G401 (cell line): ENCODE data around the gene NOCT. TPM values are rescaled to one million over a fixed set of nuclear protein-coding genes. Genes with fewer than 3 reads are reported as not detected.
"Not testable (repeated sequence)": the region's sequence is repeated elsewhere in the genome, so short reads cannot be mapped to it uniquely, and the experiment has no call there.

Source experiments
- DNase-seq: peaks from one replicate; pipeline ENCODE4 v3.0.0-alpha.2; 2015; ENCODE audit warnings: low spot score
- in situ Hi-C: cut with HindIII; loops from 2 replicates; pipeline ENCODE4 v1.10.0; 2016; ENCODE audit warnings: low sequenced_read_pairs, mixed read lengths
- total RNA-seq: library from RNA; depleted of rRNA; stranded (reverse); fragments of >200 nt; shearing (Covaris generic); gene quantifications from 2 replicates; pipeline ENCODE4 v1.2.3, GENCODE V29; 2014

Gene NOCT
- total RNA-seq, 1 experiment from 2014 or later: 24.3 TPM

DNA sequence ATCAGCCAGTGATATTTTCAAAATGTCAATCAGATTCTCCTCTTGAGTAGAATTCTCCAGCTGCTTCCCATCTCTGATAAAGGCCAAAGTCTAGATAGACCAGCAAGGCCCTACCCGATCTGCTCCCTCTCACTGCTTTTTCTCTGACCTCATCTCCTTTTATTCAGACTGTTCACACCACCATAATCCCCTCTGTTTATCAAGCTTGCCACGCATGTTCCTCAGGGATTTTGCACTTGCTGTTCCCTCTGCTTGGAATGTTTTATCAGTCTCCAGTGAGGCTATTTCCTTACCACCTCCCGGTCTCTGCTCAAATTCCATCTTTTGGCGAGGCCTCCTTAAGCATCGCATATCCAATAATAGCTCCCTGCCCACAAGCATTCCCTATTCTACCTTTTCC is 20.1 kb downstream of the NOCT start:
- in situ Hi-C loops: no loop called here
- DNase-seq: no peak

- in situ Hi-C loops: no loop called here
- DNase-seq: no peak
Measured at GRCh38 chr4:139036885-139037284, 21.3 kb downstream of the NOCT start.

- DNase-seq: no peak
- in situ Hi-C loops: no loop called here
Measured at GRCh38 chr4:139038874-139039443, 23.4 kb downstream of the NOCT start.

DNA sequence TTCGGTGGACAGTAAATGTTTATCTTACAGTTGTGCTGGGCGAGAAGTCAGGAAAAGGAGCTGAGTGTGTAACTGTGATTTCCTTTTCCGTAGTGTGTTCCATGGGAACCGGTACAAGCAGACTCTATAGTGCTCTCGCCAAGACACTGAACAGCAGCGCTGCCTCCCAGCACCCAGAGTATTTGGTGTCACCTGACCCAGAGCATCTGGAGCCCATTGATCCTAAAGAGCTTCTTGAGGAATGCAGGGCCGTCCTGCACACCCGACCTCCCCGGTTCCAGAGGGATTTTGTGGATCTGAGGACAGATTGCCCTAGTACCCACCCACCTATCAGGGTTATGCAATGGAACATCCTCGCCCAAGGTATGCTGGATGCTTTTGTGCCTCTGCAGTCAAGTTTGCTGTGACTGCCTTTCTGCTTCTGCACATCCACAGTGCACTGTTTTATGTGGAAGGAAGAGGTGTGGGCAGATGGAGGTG is 27.4 kb downstream of the NOCT start:
- in situ Hi-C loops: no loop called here
- DNase-seq: no peak

- DNase-seq: no peak
- in situ Hi-C loops: no loop called here
Measured at GRCh38 chr4:139044291-139044690, 28.7 kb downstream of the NOCT start.

- DNase-seq: no peak
- in situ Hi-C loops: no loop called here
Measured at GRCh38 chr4:139048026-139048425, 32.4 kb downstream of the NOCT start.

- no peak for DNase-seq
- in situ Hi-C loops: no loop called here
Measured at GRCh38 chr4:139050446-139050845, 34.9 kb downstream of the NOCT start.

- no peak for DNase-seq
- in situ Hi-C loops: no loop called here
Measured at GRCh38 chr4:139053909-139054308, 38.3 kb downstream of the NOCT start.

DNA sequence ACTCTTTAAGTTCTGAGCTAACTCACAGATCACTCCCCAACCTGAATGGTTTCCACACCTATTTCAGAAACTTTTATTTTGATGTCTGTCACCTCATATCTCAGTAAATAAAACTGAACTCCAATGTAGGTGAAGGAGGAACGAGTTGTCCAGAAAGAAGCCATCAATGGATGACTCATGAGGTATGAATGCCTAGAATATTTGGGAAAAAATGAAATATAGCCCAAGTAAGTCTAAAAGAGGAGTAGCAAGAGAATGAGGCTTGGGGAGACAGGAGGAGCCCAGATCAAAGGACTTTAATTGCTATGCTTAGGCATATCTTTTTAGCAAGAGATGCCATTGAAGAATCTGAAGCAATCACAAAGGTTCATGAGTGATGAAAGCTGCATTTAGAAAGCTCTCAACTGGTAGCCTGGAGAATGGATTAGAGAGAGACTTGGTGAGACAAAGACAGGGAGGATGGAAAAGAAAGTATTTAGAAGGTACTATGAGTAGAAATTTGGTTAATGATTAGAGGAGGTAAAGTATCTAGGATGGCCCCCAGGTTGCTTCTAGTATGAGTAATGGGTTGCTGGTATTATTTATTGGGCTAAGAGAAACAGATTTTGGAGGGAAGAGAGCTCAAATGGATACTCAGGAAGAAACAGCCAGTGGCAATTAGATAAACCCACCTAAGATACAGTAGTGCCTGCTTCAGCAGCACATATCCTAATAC is 39.4 kb downstream of the NOCT start:
- DNase-seq: no peak
- in situ Hi-C loops: no loop called here

GRCh38 chr4:139059026-139059425 is 43.4 kb downstream of the NOCT start:
- DNase-seq, in situ Hi-C loops: not testable (repeated sequence)

DNA sequence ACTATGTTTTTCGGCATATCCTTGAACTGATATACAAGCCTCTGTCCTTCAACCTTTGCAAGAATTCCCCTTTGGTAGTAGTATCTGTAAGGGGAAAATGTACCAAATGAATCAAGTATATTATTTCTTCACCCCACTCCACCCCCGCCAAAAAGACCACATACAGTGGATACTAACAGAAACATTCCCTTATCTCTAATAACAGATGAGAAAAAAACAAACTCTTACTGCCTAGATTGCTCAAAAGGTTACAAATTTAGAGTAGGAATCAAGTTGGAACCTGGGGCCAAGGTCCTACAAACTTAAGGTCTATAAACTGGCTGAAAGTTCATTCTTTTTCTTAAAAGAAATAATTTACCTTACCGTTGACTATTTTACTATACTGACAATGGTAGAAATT is 45.0 kb downstream of the NOCT start:
- in situ Hi-C loops: no loop called here
- no peak for DNase-seq

GRCh38 chr4:139076016-139076744 is 60.6 kb downstream of the NOCT start:
- in situ Hi-C loops: no loop called here
- DNase-seq: no peak

- in situ Hi-C loops: no loop called here
- no peak for DNase-seq
Measured at GRCh38 chr4:139077567-139078355, 62.2 kb downstream of the NOCT start.

DNA sequence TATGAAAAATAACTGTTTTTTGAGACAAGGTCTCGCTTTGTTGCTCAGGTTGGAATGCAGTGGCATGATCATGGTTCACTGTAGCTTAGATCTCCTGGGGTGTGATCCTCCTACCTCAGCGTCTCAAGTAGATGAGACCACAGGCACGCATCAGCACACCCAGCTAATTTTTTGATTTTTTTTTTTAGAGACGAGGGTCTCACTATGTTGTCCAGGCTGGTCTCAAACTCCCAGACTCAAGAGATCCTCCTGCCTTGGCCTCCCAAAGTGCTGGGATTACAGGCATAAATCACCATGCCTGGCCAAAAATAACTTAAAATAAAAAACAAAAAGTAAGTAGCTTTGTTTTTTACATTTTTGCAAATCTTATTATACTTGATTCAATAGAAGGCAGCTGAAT is 63.3 kb downstream of the NOCT start:
- no peak for DNase-seq
- in situ Hi-C loops: no loop called here

DNA sequence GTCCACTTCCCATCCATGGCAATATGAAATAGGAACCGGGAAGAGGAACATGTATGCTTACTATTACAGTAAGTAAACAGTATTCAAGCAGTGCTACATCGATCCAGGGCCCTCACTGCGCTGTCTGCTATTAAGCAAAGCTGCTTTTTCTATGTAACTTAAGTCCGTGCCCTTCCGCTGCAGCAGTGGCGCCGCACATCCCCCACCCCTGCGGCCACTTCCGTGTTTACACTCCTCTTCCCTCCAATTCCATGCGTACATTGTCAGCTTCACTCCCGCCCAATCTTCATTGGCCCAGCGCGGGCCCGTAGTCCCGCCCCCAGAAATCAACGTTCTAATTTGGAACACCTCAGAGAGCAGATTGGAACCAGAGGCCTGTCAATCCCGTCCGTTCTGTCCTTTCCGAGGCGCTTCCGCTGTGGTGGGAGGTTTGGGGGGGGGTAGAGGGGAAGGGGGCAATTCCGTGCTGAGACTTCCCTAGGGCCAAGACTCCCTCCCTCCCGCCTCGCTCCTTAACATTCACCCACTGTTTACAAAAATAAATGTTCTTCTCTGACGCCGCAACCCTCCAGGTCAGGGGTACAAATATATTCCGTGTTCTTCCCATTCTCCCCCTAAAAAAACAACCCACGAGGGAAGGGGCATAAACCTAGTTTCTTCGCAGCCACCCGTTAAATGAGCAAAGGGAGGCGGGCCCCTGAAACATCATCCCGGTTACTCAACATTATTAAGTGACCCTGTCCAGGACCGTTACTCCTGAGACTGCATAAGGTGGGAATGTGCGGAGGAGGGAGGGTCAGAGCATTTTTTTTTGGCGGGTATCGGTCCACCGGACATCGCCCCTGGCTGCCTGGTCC is 67.4 kb downstream of the NOCT start:
- in situ Hi-C loops: no loop called here
- peak; percentile 99 for DNase-seq

GRCh38 chr4:139083607-139083955 is 68.0 kb downstream of the NOCT start:
- DNase-seq: peak; percentile 57
- in situ Hi-C loops: no loop called here

DNA sequence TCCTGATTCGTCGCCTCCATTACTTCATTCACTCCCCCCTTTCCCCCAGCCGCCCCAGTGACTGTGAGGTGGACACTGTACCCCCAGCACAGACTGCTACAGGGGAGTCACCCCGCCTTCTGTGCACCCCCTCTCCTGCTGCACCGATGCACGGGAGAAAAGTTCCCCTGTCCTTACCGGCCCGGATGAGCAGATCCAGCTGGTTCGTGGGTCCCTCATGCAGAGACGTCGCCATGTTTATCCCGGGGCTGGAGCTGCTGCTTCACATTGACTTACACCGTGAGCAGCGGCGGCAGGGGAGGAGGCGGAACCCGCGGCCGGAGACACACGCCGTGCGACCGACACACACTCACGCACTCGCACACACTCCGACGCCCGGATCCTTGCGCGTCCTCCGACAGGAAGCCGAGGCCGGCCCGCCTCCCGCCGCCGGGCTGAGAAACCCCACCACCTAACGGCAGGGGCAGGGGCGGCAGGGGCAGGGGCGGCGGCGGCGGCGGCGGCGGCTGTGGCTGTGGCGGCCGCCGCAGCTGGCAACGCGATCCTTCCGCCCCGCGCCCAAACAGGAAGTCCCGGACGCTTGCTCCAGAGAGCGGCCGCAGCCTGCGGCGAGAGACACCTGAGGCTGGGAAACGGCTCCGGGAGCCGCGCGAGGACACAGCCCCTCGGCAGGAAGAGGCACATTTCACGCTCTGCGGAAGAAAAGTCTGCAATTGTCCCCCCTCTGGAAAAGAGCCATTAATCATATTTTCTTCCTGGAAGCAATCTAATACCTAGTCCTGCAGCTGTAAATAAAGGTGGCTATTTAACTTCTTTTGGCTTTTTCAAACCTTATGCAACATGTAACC is 68.6 kb downstream of the NOCT start:
- in situ Hi-C loops: no loop called here
- DNase-seq: peak; percentile 87

- DNase-seq: no peak
- in situ Hi-C loops: no loop called here
Measured at GRCh38 chr4:139084804-139085093, 69.2 kb downstream of the NOCT start.
